Upper lobe of left lung (tissue), 6 donors: ENCODE data around the gene LCN2. TPM values are rescaled to one million over a fixed set of nuclear protein-coding genes. Genes with fewer than 3 reads are reported as not detected.
A peak's percentile ranks its signal among the peaks of the same experiment; 100 is the strongest.

ENCODE experiments used
- ATAC-seq, 2 donors: fragments of 200-7000 bp; cut with Tn5 transposase; one replicate each; pipeline ENCODE4 v1.9.1; 2022; ENCODE audit warnings: mild to moderate bottlenecking in 2 of 2, moderate library complexity in 2 of 2; ENCODE audit not compliant: low FRiP score in 2 of 2
- DNase-seq, 2 donors: peaks; one replicate each; pipeline ENCODE4 v3.0.0-alpha.2; 2019 to 2020
- H3K27ac ChIP-seq, 4 donors: fragments of 200-600 bp; sonication (generic); one replicate each; pipeline ENCODE4 v1.5.1; 2016 to 2019
- H3K27me3 ChIP-seq, 4 donors: fragments of 200-600 bp; sonication (generic); one replicate each; pipeline ENCODE4 v1.5.1; 2017 to 2019
- H3K36me3 ChIP-seq, 4 donors: fragments of 200-600 bp; sonication (generic); one replicate each; pipeline ENCODE4 v1.5.1; 2016 to 2019
- H3K4me1 ChIP-seq, 4 donors: fragments of 200-600 bp; sonication (generic); one replicate each; pipeline ENCODE4 v1.5.1; 2018 to 2019
- H3K4me3 ChIP-seq, 4 donors: fragments of 200-600 bp; sonication (generic); one replicate each; pipeline ENCODE4 v1.5.1; 2017 to 2019; ENCODE audit warnings: mild to moderate bottlenecking in 2 of 4, moderate library complexity in 1 of 4
- H3K9me3 ChIP-seq, 4 donors: fragments of 200-600 bp; sonication (generic); one replicate each; pipeline ENCODE4 v1.5.1; 2018 to 2019
- EP300 ChIP-seq, 4 donors: sonication (generic); formaldehyde crosslinking; IDR thresholded peaks; one replicate each; pipeline ENCODE4 v1.5.1; 2017; ENCODE audit warnings: antibody characterized with exemption in 4 of 4, control low read depth in 2 of 4
- POLR2A ChIP-seq, 4 donors: fragments of 450-650 bp; IDR thresholded peaks; one replicate each; pipeline ENCODE4 v1.5.1; 2016 to 2017; ENCODE audit warnings: antibody characterized with exemption in 4 of 4, mild to moderate bottlenecking in 2 of 4
- POLR2AphosphoS5 ChIP-seq, 2 donors: sonication (generic); formaldehyde crosslinking; IDR thresholded peaks; one replicate each; pipeline ENCODE4 v1.5.1; 2017; ENCODE audit warnings: antibody characterized with exemption in 2 of 2
- WGBS, 2 donors: methylation state at CpG; one replicate each; pipeline ENCODE4 v1.1.5; 2017 to 2018; 5-methylcytosine and 5-hydroxymethylcytosine counted together
- total RNA-seq, 6 donors: library from RNA; depleted of rRNA in 4 of 6; stranded (reverse); fragments of >200 nt in 4 of 6; gene quantifications; one replicate each; pipeline versions ENCODE4 v1.1.0 to v1.2.1, GENCODE V29; 2016 to 2021
- TF ChIP-seq, protein P1 (sequence below), 6 experiments: fragments of 450-650 bp in 4 of 6; fragments of 200-600 bp in 2 of 6; sonication (generic) in 2 of 6; IDR thresholded peaks; one replicate each; pipeline ENCODE4 v1.5.1; 2016 to 2019; ENCODE audit warnings: antibody characterized with exemption in 6 of 6
- donor health status: DM: no; HTN: no; CAD: no; lungs with moderate emphysema.
- donor health status: DM: no; HTN: yes; CAD: no; lungs with severe emphysema.

The LCN2 gene
- total RNA-seq, 6 donors from 2014 or later, result 9.0 to 193 (median 38.2) TPM

DNA sequence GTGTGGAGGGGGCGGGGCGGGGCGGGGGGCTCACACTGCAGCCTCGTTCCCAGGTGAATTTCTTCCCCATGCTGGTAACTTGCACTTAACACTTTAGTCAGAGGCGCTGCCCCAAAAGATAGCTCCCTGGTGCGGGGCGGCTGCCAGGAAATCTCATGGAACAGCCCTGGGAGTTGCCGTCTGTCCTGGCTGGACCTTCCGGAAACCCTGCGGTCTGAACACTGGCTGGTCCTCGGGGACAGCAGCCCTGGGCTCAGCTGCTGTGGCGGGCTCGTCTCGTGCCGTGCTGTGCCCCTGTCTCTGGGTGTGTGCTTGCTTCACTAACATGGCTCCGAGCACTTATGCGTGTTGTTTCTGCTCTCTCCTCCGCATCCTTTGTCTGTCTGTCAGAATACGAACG is 47.6 kb upstream of the LCN2 start:
- H3K27ac ChIP-seq, result peak overlapping the region; percentile 56 to 95 (median 92)
- TF ChIP-seq POLR2AphosphoS5 (IDR thresholded peaks at IDR 0.05), result peak; percentile 22 to 50
- TF ChIP-seq EP300 (IDR thresholded peaks at IDR 0.05), result peak in 1 of 4 donors; percentile 4
- TF ChIP-seq, protein P1, sequence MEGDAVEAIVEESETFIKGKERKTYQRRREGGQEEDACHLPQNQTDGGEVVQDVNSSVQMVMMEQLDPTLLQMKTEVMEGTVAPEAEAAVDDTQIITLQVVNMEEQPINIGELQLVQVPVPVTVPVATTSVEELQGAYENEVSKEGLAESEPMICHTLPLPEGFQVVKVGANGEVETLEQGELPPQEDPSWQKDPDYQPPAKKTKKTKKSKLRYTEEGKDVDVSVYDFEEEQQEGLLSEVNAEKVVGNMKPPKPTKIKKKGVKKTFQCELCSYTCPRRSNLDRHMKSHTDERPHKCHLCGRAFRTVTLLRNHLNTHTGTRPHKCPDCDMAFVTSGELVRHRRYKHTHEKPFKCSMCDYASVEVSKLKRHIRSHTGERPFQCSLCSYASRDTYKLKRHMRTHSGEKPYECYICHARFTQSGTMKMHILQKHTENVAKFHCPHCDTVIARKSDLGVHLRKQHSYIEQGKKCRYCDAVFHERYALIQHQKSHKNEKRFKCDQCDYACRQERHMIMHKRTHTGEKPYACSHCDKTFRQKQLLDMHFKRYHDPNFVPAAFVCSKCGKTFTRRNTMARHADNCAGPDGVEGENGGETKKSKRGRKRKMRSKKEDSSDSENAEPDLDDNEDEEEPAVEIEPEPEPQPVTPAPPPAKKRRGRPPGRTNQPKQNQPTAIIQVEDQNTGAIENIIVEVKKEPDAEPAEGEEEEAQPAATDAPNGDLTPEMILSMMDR (IDR thresholded peaks at IDR 0.05), result no peak
- TF ChIP-seq POLR2A (IDR thresholded peaks at IDR 0.05), result no peak
- peak overlapping the region in 1 of 4 donors; percentile 56 for H3K4me3 ChIP-seq
- H3K9me3 ChIP-seq, result no peaks in the 10 kb centered on the region
- peaks cover 15 to 61% (median 53%) of the 10 kb centered on the region in 4 donors for H3K36me3 ChIP-seq
- WGBS, 2 donors, result 65 to 75% methylated on average over 13 to 20 of the region's 20 CpGs
- H3K27me3 ChIP-seq, result no peaks in the 10 kb centered on the region
- ATAC-seq, result no peak
- DNase-seq, result no peak
- H3K4me1 ChIP-seq, result peaks cover 50 to 79% (median 68%) of the 10 kb centered on the region in 4 donors

DNA sequence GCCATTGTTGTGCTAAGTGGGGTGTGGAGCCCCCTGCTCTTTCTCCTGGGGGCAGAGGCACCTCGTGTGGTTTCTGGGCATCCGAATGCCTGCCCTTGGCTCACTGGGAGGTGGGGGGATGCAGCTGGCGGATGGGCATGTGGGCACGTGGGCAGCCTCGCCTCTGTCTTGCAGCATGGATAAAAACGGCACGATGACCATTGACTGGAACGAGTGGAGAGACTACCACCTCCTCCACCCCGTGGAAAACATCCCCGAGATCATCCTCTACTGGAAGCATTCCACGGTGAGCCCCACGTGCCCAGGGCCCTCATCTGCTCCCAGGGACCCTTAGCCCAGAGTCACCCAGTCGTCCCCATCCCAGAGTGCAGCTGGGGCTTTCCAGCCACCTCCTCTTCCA is 47.1 kb upstream of the LCN2 start:
- ATAC-seq (no peak), DNase-seq (no peak)
- Histone ChIP-seq H3K27ac (peak overlapping the region; percentile 2 to 95 (median 74)), H3K36me3 (peaks cover 20 to 66% (median 58%) of the 10 kb centered on the region in 4 donors), H3K4me1 (peaks cover 44 to 74% (median 63%) of the 10 kb centered on the region in 4 donors), H3K27me3 (no peaks in the 10 kb centered on the region), H3K4me3 (peak overlapping the region in 1 of 4 donors; percentile 56), H3K9me3 (no peaks in the 10 kb centered on the region)
- 75 to 78% methylated on average over 4 to 13 of the region's 13 CpGs for WGBS, 2 donors
- TF ChIP-seq, protein P1 (IDR thresholded peaks at IDR 0.05), result no peak
- TF ChIP-seq POLR2A (IDR thresholded peaks at IDR 0.05) (no peak), EP300 (IDR thresholded peaks at IDR 0.05) (no peak), POLR2AphosphoS5 (IDR thresholded peaks at IDR 0.05) (no peak)

DNA sequence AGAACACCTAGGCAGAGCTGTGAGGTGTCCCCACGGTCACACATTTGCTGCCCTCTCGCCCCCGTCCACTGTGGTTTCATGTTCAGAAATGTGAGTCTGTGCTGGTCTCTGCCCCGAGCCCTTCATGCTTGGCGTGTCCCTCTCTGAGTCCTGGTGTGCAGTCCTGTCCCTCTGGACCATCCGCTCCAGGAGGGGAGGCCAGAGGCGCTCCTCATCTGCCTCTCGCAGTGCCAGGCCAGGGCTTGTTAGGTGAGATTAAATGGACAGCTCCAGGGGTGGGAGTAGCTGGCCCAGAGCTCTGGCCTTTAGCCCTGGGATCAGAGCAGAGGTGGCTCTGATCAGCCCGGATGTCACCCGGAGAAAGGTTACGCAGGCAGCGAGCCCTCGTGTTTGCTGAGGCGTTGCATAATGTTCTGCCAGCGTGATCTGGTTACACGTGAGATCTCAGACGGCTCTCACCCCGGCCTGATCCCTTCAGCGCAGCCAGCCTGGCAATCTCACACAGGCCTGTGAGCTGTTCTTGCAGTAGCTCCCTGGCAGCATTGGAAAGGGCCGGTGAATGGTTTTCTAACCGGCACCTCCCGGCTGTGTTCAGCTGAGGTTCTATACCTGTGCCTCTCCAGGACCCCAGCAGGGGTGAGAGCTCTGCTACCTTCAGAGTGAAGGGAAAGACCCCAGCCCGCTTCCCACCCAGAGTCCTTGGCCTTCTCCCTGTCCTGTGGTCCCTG is 46.2 kb upstream of the LCN2 start:
- peaks cover 36 to 65% (median 56%) of the 10 kb centered on the region in 4 donors for H3K4me1 ChIP-seq
- H3K36me3 ChIP-seq, result peaks cover 29 to 75% (median 66%) of the 10 kb centered on the region in 4 donors
- TF ChIP-seq POLR2A (IDR thresholded peaks at IDR 0.05) (no peak), EP300 (IDR thresholded peaks at IDR 0.05) (peak in 1 of 4 donors; percentile 13)
- TF ChIP-seq, protein P1 (IDR thresholded peaks at IDR 0.05), result no peak
- WGBS, 2 donors, result 82 to 87% methylated on average over 14 to 23 of the region's 23 CpGs
- no peaks in the 10 kb centered on the region for H3K9me3 ChIP-seq
- ATAC-seq, result no peak
- DNase-seq, result no peak
- no peak overlapping the region for H3K4me3 ChIP-seq
- peak overlapping the region in 3 of 4 donors; percentile 2 to 91 (median 56) for H3K27ac ChIP-seq
- no peaks in the 10 kb centered on the region for H3K27me3 ChIP-seq

DNA sequence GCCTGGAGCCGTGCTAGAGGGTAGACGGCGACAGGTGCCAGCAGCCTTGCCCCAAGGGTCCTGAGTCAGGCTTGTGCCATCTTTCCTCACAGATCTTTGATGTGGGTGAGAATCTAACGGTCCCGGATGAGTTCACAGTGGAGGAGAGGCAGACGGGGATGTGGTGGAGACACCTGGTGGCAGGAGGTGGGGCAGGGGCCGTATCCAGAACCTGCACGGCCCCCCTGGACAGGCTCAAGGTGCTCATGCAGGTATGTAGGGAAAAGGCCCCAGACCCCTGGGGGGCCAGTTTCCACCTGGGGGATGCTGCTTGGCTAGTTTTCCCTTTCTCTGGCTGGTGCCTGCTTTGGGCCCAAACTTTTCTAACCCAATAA is 45.7 kb upstream of the LCN2 start:
- 75 to 85% methylated on average over 6 to 8 of the region's 8 CpGs for whole genome bisulfite sequencing, 2 donors
- DNase-seq (no peak), ATAC-seq (no peak)
- TF ChIP-seq POLR2A (IDR thresholded peaks at IDR 0.05) (no peak), EP300 (IDR thresholded peaks at IDR 0.05) (no peak), POLR2AphosphoS5 (IDR thresholded peaks at IDR 0.05) (no peak)
- TF ChIP-seq, protein P1 (IDR thresholded peaks at IDR 0.05), result no peak
- Histone ChIP-seq H3K36me3 (peaks cover 32 to 80% (median 72%) of the 10 kb centered on the region in 4 donors), H3K4me1 (peaks cover 35 to 60% (median 52%) of the 10 kb centered on the region in 4 donors), H3K9me3 (no peaks in the 10 kb centered on the region), H3K27me3 (no peaks in the 10 kb centered on the region), H3K27ac (peak overlapping the region in 3 of 4 donors; percentile 2 to 91 (median 53)), H3K4me3 (no peak overlapping the region)
